CD14-positive monocyte (primary cell): ENCODE results near the gene ISLR2. TPM values are rescaled to one million over a fixed set of nuclear protein-coding genes. Genes with fewer than 3 reads are reported as not detected.

Experiments
- DNase-seq, 3 donors: peaks; one replicate each; pipeline ENCODE4 v3.0.0-alpha.2; 2011 to 2022
- H2AFZ ChIP-seq: 2 replicates; pipeline ENCODE4 v1.6.0; 2012; ENCODE audit warnings: mild to moderate bottlenecking, low read depth, low read length, inconsistent platforms; ENCODE audit not compliant: insufficient read depth, poor library complexity, severe bottlenecking
- H3K27ac ChIP-seq, 2 donors: 1 replicate in 1 of 2; 2 replicates in 1 of 2; pipeline ENCODE4 v1.5.1; 2012 to 2013; ENCODE audit warnings: low read length in 2 of 2, control low read depth in 1 of 2, inconsistent platforms in 1 of 2, low read depth in 1 of 2, mild to moderate bottlenecking in 1 of 2
- H3K27me3 ChIP-seq, 2 donors: one replicate each; pipeline versions ENCODE4 v1.6.0 to v1.6.1; 2011 to 2013; ENCODE audit warnings: low read length in 2 of 2; ENCODE audit not compliant: control insufficient read depth in 2 of 2, insufficient read depth in 2 of 2
- H3K36me3 ChIP-seq, 2 donors: replicated peaks in 1 of 2; 1 replicate in 1 of 2; 2 replicates in 1 of 2; pipeline versions ENCODE4 v1.5.1 to v1.6.1; 2012 to 2013; ENCODE audit warnings: low read length in 2 of 2, control low read depth in 1 of 2, inconsistent platforms in 1 of 2, mild to moderate bottlenecking in 1 of 2; ENCODE audit not compliant: insufficient read depth in 2 of 2, control insufficient read depth in 1 of 2
- H3K4me1 ChIP-seq, 2 donors: 1 replicate in 1 of 2; 2 replicates in 1 of 2; pipeline versions ENCODE4 v1.5.1 to v1.6.1; 2012 to 2013; ENCODE audit warnings: low read length in 2 of 2, control low read depth in 1 of 2, inconsistent platforms in 1 of 2, mild to moderate bottlenecking in 1 of 2, moderate library complexity in 1 of 2; ENCODE audit not compliant: insufficient read depth in 2 of 2, control insufficient read depth in 1 of 2
- H3K4me2 ChIP-seq: replicated peaks from 2 replicates; pipeline ENCODE3; 2012; ENCODE audit warnings: low read length, moderate library complexity, mild to moderate bottlenecking; ENCODE audit not compliant: poor library complexity, severe bottlenecking; ENCODE audit errors: extremely low read depth
- H3K4me3 ChIP-seq, 3 experiments: fragments of 200-600 bp in 1 of 3; sonication (generic) in 1 of 3; replicated peaks in 1 of 3; 1 replicate in 2 of 3; 2 replicates in 1 of 3; pipeline ENCODE4 v1.5.1; 2011 to 2013; ENCODE audit warnings: low read length in 3 of 3, mild to moderate bottlenecking in 3 of 3, control low read depth in 2 of 3, low read depth in 2 of 3, inconsistent platforms in 1 of 3, moderate library complexity in 1 of 3
- H3K79me2 ChIP-seq: 2 replicates; pipeline ENCODE4 v1.6.0; 2012; ENCODE audit warnings: mild to moderate bottlenecking, control low read depth, inconsistent platforms, low read length, moderate library complexity; ENCODE audit not compliant: insufficient read depth
- H3K9ac ChIP-seq: 2 replicates; pipeline ENCODE4 v1.6.0; 2017; ENCODE audit warnings: low read length, mild to moderate bottlenecking; ENCODE audit not compliant: insufficient read depth, poor library complexity, severe bottlenecking
- H3K9me3 ChIP-seq, 2 donors: replicated peaks in 1 of 2; 1 replicate in 1 of 2; 2 replicates in 1 of 2; pipeline versions ENCODE4 v1.5.1 to v1.6.1; 2012 to 2013; ENCODE audit warnings: low read length in 2 of 2, control low read depth in 1 of 2; ENCODE audit not compliant: control insufficient read depth in 1 of 2, insufficient read depth in 1 of 2
- H4K20me1 ChIP-seq: 2 replicates; pipeline ENCODE4 v1.6.0; 2012; ENCODE audit warnings: mild to moderate bottlenecking, low read length, control low read depth, moderate library complexity; ENCODE audit not compliant: insufficient read depth
- H3K27ac Mint-ChIP-seq, 7 donors: one replicate each; pipeline ENCODE4 v1.8.0; 2020; ENCODE audit warnings: mild to moderate bottlenecking in 7 of 7, mixed read lengths in 7 of 7, moderate library complexity in 6 of 7, inconsistent platforms in 2 of 7
- H3K27me3 Mint-ChIP-seq, 3 donors: one replicate each; pipeline ENCODE4 v1.8.0; 2021 to 2022; ENCODE audit warnings: low read depth in 3 of 3, mild to moderate bottlenecking in 3 of 3, mixed read lengths in 3 of 3, moderate library complexity in 3 of 3, inconsistent platforms in 1 of 3
- H3K36me3 Mint-ChIP-seq, 2 donors: one replicate each; pipeline ENCODE4 v1.8.0; 2020; ENCODE audit warnings: mixed read lengths in 2 of 2, inconsistent platforms in 1 of 2, mild to moderate bottlenecking in 1 of 2
- H3K4me1 Mint-ChIP-seq: one replicate; pipeline ENCODE4 v1.8.0; 2020; ENCODE audit warnings: mild to moderate bottlenecking, mixed read lengths
- H3K4me3 Mint-ChIP-seq, 2 donors: one replicate each; pipeline ENCODE4 v1.8.0; 2020; ENCODE audit warnings: mild to moderate bottlenecking in 2 of 2, mixed read lengths in 2 of 2, moderate library complexity in 1 of 2
- H3K9me3 Mint-ChIP-seq, 7 donors: one replicate each; pipeline ENCODE4 v1.8.0; 2020 to 2022; ENCODE audit warnings: mixed read lengths in 7 of 7, mild to moderate bottlenecking in 6 of 7, moderate library complexity in 6 of 7, inconsistent platforms in 2 of 7
- CTCF ChIP-seq: fragments of 200-600 bp; IDR thresholded peaks from one replicate; pipeline ENCODE4 v1.8.0; 2022; ENCODE audit warnings: antibody characterized with exemption, mild to moderate bottlenecking
- WGBS: methylation state at CpG from one replicate; pipeline ENCODE4 v1.1.5; 2013; ENCODE audit warnings: missing lambda C conversion rate; ENCODE audit not compliant: insufficient coverage; 5-methylcytosine and 5-hydroxymethylcytosine counted together
- intact Hi-C, 2 donors: fragments of 100-400 bp; cut with micrococcal nuclease; formaldehyde crosslinking; loops; one replicate each; pipeline versions ENCODE4 v1.15.0 to v1.15.1; 2023
- polyA plus RNA-seq, 3 donors: library from polyadenylated mRNA; depleted of rRNA in 1 of 3; unstranded in 2 of 3; stranded (reverse) in 1 of 3; fragments of 300-500 nt in 2 of 3; fragments of >200 nt in 1 of 3; fragmentation: Illumina TruSeq in 2 of 3; gene quantifications; 1 replicate in 2 of 3; 2 replicates in 1 of 3; pipeline ENCODE4 v1.2.3, GENCODE V29; 2012 to 2021

ISLR2 gene
- polyA plus RNA-seq, 3 donors, result not detected

GRCh38 chr15:74136814-74137536 is 6.6 kb downstream of the ISLR2 start:
- H3K4me2 ChIP-seq, result no peak overlapping the region

GRCh38 chr15:74137537-74137894 is 7.1 kb downstream of the ISLR2 start:
- no peak overlapping the region for H3K4me2 ChIP-seq
- H3K27ac ChIP-seq, result no peak overlapping the region
- no peaks in the 10 kb centered on the region for H3K79me2 ChIP-seq
- no peaks in the 10 kb centered on the region for H4K20me1 ChIP-seq
- Mint-ChIP-seq H3K4me3 (peak overlapping the region in 1 of 2 donors; percentile 77), H3K27me3 (peaks cover 72 to 88% (median 72%) of the 10 kb centered on the region in 3 donors), H3K36me3 (peaks cover 4 to 6% of the 10 kb centered on the region in 2 donors), H3K9me3 (peaks cover 0 to 20% (median 8%) of the 10 kb centered on the region in 7 donors), H3K27ac (no peak overlapping the region), H3K4me1 (peaks cover 17% of the 10 kb centered on the region)
- no peak for TF ChIP-seq CTCF
- 60% methylated on average over 1 of the region's 2 CpGs for WGBS
- H3K9me3 ChIP-seq, result peaks cover 0 to 13% of the 10 kb centered on the region in 2 donors
- peaks cover 48 to 86% of the 10 kb centered on the region in 2 donors for H3K27me3 ChIP-seq
- no peak overlapping the region for H2AFZ ChIP-seq
- H3K36me3 ChIP-seq, result no peaks in the 10 kb centered on the region
- H3K9ac ChIP-seq, result no peak overlapping the region
- peaks cover 5 to 8% of the 10 kb centered on the region in 2 donors for H3K4me1 ChIP-seq
- no peak overlapping the region for H3K4me3 ChIP-seq
- intact Hi-C loops, result no loop called here
- DNase-seq, result no peak

More at GRCh38 chr15:74136814-74137536, 6.6 kb downstream of the ISLR2 start:
- Histone ChIP-seq H3K27ac (no peak overlapping the region), H3K79me2 (no peaks in the 10 kb centered on the region), H3K27me3 (peaks cover 49 to 90% of the 10 kb centered on the region in 2 donors), H2AFZ (no peak overlapping the region), H3K9ac (no peak overlapping the region), H3K4me1 (peaks cover 5 to 8% of the 10 kb centered on the region in 2 donors), H3K36me3 (no peaks in the 10 kb centered on the region), H3K9me3 (peaks cover 0 to 13% of the 10 kb centered on the region in 2 donors), H4K20me1 (no peaks in the 10 kb centered on the region), H3K4me3 (peak overlapping the region in 1 of 3 experiments; percentile 36)
- H3K36me3 Mint-ChIP-seq, result peaks cover 4 to 6% of the 10 kb centered on the region in 2 donors
- intact Hi-C loops, result no loop called here
- peaks cover 76 to 90% (median 76%) of the 10 kb centered on the region in 3 donors for H3K27me3 Mint-ChIP-seq
- H3K9me3 Mint-ChIP-seq, result peaks cover 0 to 20% (median 8%) of the 10 kb centered on the region in 7 donors
- H3K27ac Mint-ChIP-seq, result no peak overlapping the region
- no peak for DNase-seq
- WGBS, result 13% methylated on average over 16 of the region's 18 CpGs
- H3K4me1 Mint-ChIP-seq, result peaks cover 17% of the 10 kb centered on the region
- no peak for TF ChIP-seq CTCF
- peak overlapping the region; percentile 57 to 77 for H3K4me3 Mint-ChIP-seq
